GM19452 (cell line): ENCODE data around the gene CST7.
"Not testable (repeated sequence)": the region's sequence is repeated elsewhere in the genome, so short reads cannot be mapped to it uniquely, and the experiment has no call there.

Experiments used
- ATAC-seq: cut with Tn5 transposase; IDR thresholded peaks from one replicate; pipeline ENCODE4 v1.9.1; 2021; ENCODE audit not compliant: unreplicated experiment

Gene CST7

DNA sequence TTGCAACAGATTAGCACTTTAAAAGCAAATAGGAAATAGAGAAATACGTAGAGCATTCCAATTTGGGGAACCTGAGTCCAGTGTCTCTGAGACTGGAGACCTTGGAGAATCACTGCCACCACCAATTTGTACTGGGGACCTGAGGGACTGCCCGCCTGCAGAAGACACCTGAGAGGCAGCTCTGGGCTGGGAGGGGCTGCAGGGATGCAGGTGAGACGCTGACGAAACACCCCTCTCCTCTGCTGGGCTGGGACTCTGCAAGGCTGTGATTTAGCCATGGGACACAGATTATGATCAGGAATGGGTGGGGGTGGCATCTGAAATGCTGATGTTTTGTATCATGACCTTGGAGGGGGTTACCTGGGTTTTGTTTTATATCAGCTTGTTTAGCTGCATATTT lies 50.5 kb downstream of the CST7 start:
- no peak for ATAC-seq

DNA sequence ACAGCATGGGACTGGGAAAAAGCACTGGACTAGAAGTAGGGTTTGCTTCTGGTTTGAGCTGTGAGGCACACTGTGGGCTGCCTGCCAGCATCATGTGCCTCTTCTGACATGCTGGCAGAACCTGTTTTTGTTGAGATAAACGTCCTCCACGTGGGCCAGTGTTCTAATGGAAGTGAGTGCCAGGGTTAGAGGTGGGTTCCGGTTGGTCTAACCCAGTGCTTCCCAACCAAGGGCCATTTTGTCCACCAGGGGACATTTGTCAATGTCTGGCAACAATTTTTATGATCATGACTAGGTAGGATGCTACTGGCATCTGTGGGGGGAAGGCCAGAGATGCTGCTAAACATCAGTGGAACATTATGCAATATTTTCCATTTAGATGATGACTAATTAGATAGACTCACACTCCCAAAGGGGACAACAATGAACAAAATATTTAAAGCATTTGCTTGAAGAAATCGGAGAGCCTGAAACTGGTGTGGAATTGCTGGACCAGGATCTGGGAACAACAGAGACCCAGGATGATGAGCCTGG lies 51.3 kb downstream of the CST7 start:
- no peak for ATAC-seq

DNA sequence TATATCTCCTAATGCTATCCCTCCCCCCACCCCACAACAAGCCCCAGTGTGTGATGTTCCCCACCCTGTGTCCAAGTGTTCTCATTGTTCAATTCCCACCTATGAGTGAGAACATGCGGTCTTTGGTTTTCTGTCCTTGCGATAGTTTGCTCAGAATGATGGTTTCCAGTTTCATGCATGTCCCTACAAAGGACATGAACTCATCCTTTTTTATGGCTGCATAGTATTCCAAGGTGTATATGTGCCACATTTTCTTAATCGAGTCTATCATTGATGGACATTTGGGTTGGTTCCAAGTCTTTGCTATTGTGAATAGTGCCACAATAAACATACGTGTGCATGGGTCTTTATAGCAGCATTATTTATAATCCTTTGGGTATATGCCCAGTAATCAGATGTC lies 52.3 kb downstream of the CST7 start:
- ATAC-seq, result not testable (repeated sequence)

DNA sequence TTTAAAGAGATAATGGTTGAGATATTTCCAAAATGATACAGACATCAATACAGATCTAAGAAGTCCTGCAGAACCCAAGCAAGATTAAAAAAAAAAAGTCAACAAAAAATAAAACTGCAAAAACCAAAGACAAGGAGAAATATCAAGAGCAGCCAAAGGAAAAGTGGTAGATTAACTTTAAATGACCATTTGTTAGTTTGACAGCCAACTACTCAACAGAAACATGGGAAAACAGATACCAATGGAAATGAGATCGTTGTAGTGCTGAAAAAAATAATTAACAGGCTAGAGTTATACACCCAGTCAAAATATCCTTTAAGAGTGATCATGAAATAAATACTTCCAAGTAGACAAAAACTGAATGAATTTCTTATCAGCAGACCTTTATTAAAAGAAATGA lies 53.9 kb downstream of the CST7 start:
- ATAC-seq, result no peak

DNA sequence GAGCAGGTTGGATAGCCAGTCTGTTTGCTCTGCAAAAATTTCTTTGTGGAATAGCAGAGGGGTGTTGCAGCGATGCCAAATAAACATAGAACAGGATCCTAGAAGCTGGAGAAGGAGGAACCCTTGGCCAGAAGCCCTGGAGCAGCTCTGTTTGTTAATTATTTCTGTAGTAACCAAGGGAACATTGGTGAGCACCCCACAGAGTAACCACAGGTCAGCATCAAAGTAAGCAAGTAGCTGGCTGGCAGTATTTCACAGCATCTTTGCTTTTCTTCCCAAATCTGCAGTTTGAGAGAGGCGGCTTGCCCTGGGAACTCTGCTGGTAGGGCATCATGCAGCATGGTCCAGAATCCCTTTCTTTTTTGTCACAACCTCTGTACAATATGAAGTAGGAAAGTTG lies 56.2 kb downstream of the CST7 start:
- ATAC-seq, result no peak

DNA sequence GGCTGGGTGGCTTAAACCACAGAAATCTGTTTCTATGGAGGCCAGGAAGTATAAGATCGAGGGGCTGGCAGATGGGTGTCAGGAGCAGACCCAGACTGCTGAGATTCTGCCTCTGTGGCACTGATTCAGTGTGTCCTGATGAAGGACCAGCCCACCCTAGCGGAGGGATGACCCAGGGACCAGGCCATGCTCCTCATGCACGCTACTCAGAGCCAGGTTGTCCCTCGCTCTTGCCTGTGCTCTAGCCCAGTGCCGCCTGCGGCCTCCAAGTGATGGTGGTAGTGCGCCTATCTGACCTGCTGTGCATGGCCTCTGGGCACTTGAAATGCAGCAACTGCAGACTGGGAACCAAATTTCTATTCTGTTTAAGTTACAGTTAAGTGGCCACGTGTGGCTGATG lies 56.6 kb downstream of the CST7 start:
- no peak for ATAC-seq

DNA sequence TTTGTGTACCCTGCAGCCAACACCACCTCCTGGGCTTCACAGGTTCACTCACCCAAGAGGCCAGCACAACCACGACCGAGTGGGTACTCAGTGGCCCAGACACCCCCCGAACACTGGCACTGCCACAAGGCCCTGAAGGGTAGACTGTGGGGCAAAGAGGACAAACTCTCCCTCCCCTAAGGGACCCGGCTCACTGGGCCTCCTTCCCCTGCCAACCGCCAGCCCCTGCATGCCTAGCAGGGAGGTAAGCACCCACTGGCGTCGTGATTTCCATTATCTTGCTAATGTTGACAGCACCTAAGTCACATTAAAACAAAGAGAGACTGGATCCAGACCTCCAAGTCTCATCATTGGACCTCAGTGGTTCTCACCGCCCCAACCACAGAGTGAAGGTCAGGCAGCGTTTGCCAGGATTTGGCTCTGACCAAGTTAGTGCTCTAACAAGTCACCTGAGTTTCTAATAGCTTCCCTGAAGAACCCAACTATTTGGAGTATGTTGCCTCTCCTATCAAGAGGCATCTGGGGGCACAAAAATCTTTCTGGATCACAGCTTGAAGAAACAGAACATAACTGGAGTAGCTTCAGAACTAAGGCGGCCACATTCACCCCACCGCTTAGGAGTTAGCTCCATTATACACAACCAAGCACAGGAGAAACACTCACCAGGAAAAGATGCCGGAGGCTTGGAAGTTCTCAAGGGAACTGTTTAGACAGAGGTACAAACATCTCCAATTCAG lies 57.5 kb downstream of the CST7 start:
- ATAC-seq, result no peak

DNA sequence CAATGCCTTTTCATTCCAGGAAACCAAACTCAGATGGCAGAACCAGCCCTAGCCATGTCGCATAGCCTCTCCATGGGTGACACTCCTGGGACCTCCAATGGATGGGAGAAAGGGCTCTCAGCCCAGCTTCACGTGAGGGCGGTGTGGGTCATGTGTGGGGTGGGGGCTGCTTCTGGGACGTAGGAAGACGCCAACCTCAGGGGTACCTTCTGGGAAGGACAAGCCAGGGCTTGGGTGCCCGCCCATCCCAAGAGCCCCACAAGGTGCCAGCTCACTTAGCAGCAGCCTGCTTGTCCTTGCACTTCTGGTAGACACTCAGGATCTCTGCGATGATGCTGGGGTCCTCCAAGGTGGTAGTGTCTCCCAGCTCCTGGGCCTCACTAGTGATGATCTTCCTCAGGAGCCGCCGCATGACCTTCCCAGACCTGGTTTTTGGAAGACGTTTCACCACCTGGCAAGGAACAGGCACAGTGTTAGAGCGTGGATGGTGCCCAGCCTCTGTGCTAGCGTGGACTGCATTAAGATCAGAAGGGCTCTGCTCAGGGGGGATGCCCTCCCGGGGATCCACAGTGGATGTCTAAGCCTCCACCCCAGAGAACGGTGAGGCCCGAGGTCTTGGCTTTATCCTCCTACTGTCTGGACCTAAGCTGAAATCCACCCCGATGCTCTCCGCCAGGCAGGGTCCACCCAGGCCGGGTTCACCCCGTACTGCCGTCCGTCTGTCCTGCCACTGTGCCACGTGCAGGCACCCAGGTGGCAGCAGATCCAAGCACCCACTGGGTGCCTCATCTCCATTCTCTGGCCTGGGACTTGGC lies 58.6 kb downstream of the CST7 start:
- no peak for ATAC-seq

DNA sequence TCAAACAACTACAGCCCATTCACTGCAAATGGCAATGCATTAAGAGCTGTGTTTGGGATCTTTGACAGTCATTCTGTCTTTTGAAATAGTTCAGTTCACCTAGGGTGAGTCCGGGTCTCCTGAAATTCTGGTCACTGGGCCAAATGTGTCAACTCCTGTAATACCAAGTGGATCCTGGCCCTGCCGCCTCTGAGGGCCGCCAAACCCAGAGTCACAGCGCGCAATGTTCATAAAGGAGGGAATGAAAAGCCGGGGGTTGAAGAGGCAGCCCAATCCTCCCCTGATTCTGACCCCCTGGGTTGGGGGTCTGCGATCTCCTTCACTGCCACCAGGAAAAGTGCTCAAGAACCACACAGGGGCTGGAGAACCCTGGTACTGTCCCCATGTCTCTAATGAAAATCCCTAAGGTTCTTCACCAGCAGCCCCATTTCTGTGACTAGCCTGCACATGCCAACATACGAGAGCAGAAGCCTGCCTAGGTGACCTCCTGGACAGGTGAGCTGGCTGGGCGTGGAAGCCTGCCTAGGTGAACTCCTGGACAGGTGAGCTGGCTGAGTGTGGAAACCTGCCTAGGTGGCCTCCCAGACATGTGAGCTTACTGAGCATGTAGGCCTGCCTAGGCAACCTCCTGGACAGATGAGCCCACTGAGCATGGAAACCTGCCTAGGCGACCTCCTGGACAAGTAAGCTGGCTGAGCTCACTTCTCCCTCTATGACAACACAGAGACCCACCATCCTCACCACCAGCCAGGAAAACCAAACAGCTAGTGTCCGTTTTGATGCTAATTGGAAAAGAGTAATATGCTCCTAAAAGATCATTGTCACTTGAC lies 59.5 kb downstream of the CST7 start:
- ATAC-seq, result no peak
